Mesenchymal stem cell (in vitro differentiated cells and primary cell): Measurements from ENCODE around the gene HPD.

Experiments used
- DNase-seq: peaks from one replicate; pipeline ENCODE4 v3.0.0-alpha.2; 2013
- H2AFZ ChIP-seq: one replicate; pipeline ENCODE4 v1.6.1; 2013; ENCODE audit warnings: low read depth, mild to moderate bottlenecking, control low read depth, inconsistent platforms, low read length, moderate library complexity
- H2AK5ac ChIP-seq: 2 replicates; pipeline ENCODE4 v1.6.1; 2013; ENCODE audit warnings: low read length, moderate library complexity, mild to moderate bottlenecking, inconsistent platforms; ENCODE audit not compliant: severe bottlenecking
- H2BK120ac ChIP-seq: one replicate; pipeline ENCODE4 v1.6.1; 2013; ENCODE audit warnings: low read depth, mild to moderate bottlenecking, inconsistent platforms, low read length, moderate library complexity
- H2BK12ac ChIP-seq, 2 experiments: one replicate each; pipeline ENCODE4 v1.6.1; 2013; ENCODE audit warnings: inconsistent platforms in 2 of 2, low read length in 2 of 2, mild to moderate bottlenecking in 2 of 2, moderate library complexity in 2 of 2, control low read depth in 1 of 2
- H2BK15ac ChIP-seq: one replicate; pipeline ENCODE4 v1.6.1; 2013; ENCODE audit warnings: mild to moderate bottlenecking, low read depth, inconsistent platforms; ENCODE audit not compliant: poor library complexity, severe bottlenecking
- H2BK5ac ChIP-seq: 2 replicates; pipeline ENCODE4 v1.6.1; 2013; ENCODE audit warnings: low read depth, mild to moderate bottlenecking, low read length, control low read depth, inconsistent platforms; ENCODE audit not compliant: poor library complexity, severe bottlenecking
- H3K14ac ChIP-seq, 2 experiments: one replicate each; pipeline ENCODE4 v1.6.1; 2013; ENCODE audit warnings: inconsistent platforms in 2 of 2, low read length in 2 of 2, control low read depth in 1 of 2, mild to moderate bottlenecking in 1 of 2, moderate library complexity in 1 of 2
- H3K18ac ChIP-seq, 2 experiments: one replicate each; pipeline ENCODE4 v1.6.1; 2013; ENCODE audit warnings: inconsistent platforms in 2 of 2, low read length in 2 of 2, control low read depth in 1 of 2, low read depth in 1 of 2, mild to moderate bottlenecking in 1 of 2
- H3K23ac ChIP-seq, 2 experiments: one replicate each; pipeline ENCODE4 v1.6.1; 2013; ENCODE audit warnings: inconsistent platforms in 2 of 2, low read length in 2 of 2, mild to moderate bottlenecking in 2 of 2, moderate library complexity in 2 of 2, control low read depth in 1 of 2
- H3K27ac ChIP-seq: 2 replicates; pipeline ENCODE4 v1.5.1; 2013; ENCODE audit warnings: mild to moderate bottlenecking, moderate library complexity, low read length, control low read depth, inconsistent platforms; ENCODE audit not compliant: poor library complexity, severe bottlenecking
- H3K27me3 ChIP-seq, 2 experiments: 2 replicates each; pipeline versions ENCODE4 v1.6.1 to v1.7.0; 2013; ENCODE audit warnings: low read length in 2 of 2, mild to moderate bottlenecking in 2 of 2, moderate library complexity in 2 of 2, control low read depth in 1 of 2, inconsistent platforms in 1 of 2; ENCODE audit not compliant: control insufficient read depth in 1 of 2, insufficient read depth in 1 of 2
- H3K36me3 ChIP-seq, 2 experiments: 2 replicates each; pipeline versions ENCODE4 v1.6.1 to v1.7.0; 2013; ENCODE audit warnings: low read length in 2 of 2, control low read depth in 1 of 2, inconsistent platforms in 1 of 2, low read depth in 1 of 2, mild to moderate bottlenecking in 1 of 2; ENCODE audit not compliant: insufficient read depth in 2 of 2, control insufficient read depth in 1 of 2
- H3K4ac ChIP-seq, 2 experiments: one replicate each; pipeline ENCODE4 v1.6.1; 2013; ENCODE audit warnings: inconsistent platforms in 2 of 2, low read length in 2 of 2, mild to moderate bottlenecking in 2 of 2, moderate library complexity in 2 of 2, control low read depth in 1 of 2, low read depth in 1 of 2
- H3K4me1 ChIP-seq: 2 replicates; pipeline ENCODE4 v1.6.1; 2013; ENCODE audit warnings: low read depth, low read length, control low read depth; ENCODE audit not compliant: control insufficient read depth, insufficient read depth
- H3K4me2 ChIP-seq: 2 replicates; pipeline ENCODE4 v1.6.1; 2013; ENCODE audit warnings: low read length, mild to moderate bottlenecking, inconsistent platforms; ENCODE audit not compliant: poor library complexity, severe bottlenecking
- H3K4me3 ChIP-seq, 2 experiments: 2 replicates each; pipeline versions ENCODE4 v1.5.1 to v1.7.0; 2013; ENCODE audit warnings: low read length in 2 of 2, mild to moderate bottlenecking in 2 of 2, control low read depth in 1 of 2, low read depth in 1 of 2; ENCODE audit not compliant: insufficient read depth in 1 of 2
- H3K79me1 ChIP-seq: replicated peaks from 2 replicates; pipeline ENCODE4 v1.6.1; 2013; ENCODE audit warnings: mild to moderate bottlenecking, control low read depth, low read length, inconsistent platforms; ENCODE audit not compliant: poor library complexity, severe bottlenecking
- H3K9ac ChIP-seq: 2 replicates; pipeline ENCODE4 v1.7.0; 2013; ENCODE audit warnings: mild to moderate bottlenecking, low read length, moderate library complexity
- H3K9me3 ChIP-seq: 2 replicates; pipeline ENCODE4 v1.7.0; 2013; ENCODE audit warnings: mild to moderate bottlenecking, low read length; ENCODE audit not compliant: control insufficient read depth
- H4K8ac ChIP-seq: one replicate; pipeline ENCODE4 v1.6.1; 2013; ENCODE audit warnings: inconsistent platforms, mild to moderate bottlenecking, low read length, moderate library complexity
- H4K91ac ChIP-seq: one replicate; pipeline ENCODE4 v1.6.1; 2013; ENCODE audit warnings: mild to moderate bottlenecking, low read length, inconsistent platforms
- WGBS: methylation state at CpG from one replicate; pipeline ENCODE4 v1.1.7; 2013; ENCODE audit warnings: mixed read lengths; 5-methylcytosine and 5-hydroxymethylcytosine counted together

Gene HPD

GRCh38 chr12:121812320-121812871 is 46.3 kb downstream of the HPD start:
- H4K91ac ChIP-seq = peak overlapping the region; percentile 88
- peak overlapping the region in 1 of 2 experiments; percentile 81 for H3K14ac ChIP-seq

GRCh38 chr12:121811434-121812319 is 47.0 kb downstream of the HPD start:
- H3K4ac ChIP-seq = peak overlapping the region in 1 of 2 experiments; percentile 54
- H3K4me3 ChIP-seq = peak overlapping the region; percentile 66 to 89
- H3K36me3 ChIP-seq = peaks cover 66 to 84% of the 10 kb centered on the region in 2 experiments
- peak overlapping the region; percentile 40 for H2AK5ac ChIP-seq
- peaks cover 35% of the 10 kb centered on the region for H3K4me1 ChIP-seq
- no peaks in the 10 kb centered on the region for H3K27me3 ChIP-seq
- H3K23ac ChIP-seq = no peak overlapping the region
- H2BK120ac ChIP-seq = no peak overlapping the region
- peak overlapping the region; percentile 67 to 69 for H3K18ac ChIP-seq
- H3K79me1 ChIP-seq = peaks cover 28% of the 10 kb centered on the region
- H2BK5ac ChIP-seq = no peak overlapping the region
- H3K9me3 ChIP-seq = no peaks in the 10 kb centered on the region
- peak overlapping the region in 1 of 2 experiments; percentile 94 for H3K14ac ChIP-seq
- peak overlapping the region; percentile 86 for H3K4me2 ChIP-seq
- peak overlapping the region; percentile 88 for H3K9ac ChIP-seq
- H4K91ac ChIP-seq = peak overlapping the region; percentile 58
- DNase-seq = peak; percentile 78
- 4% methylated on average over 45 of the region's 46 CpGs for WGBS
- peak overlapping the region; percentile 48 for H3K27ac ChIP-seq
- no peak overlapping the region for H2BK15ac ChIP-seq
- H2AFZ ChIP-seq = peak overlapping the region; percentile 18
- peak overlapping the region in 1 of 2 experiments; percentile 48 for H2BK12ac ChIP-seq
- H4K8ac ChIP-seq = no peak overlapping the region

More at GRCh38 chr12:121812320-121812871, 46.3 kb downstream of the HPD start:
- H3K36me3 ChIP-seq = peaks cover 71 to 86% of the 10 kb centered on the region in 2 experiments
- peaks cover 30% of the 10 kb centered on the region for H3K4me1 ChIP-seq
- no peaks in the 10 kb centered on the region for H3K27me3 ChIP-seq
- WGBS = 12% methylated on average over 16 of the region's 26 CpGs
- H3K4me2 ChIP-seq = peak overlapping the region; percentile 86
- peak overlapping the region; percentile 88 for H3K9ac ChIP-seq
- H2AFZ ChIP-seq = no peak overlapping the region
- H3K79me1 ChIP-seq = peaks cover 30% of the 10 kb centered on the region
- H2BK120ac ChIP-seq = no peak overlapping the region
- H2BK5ac ChIP-seq = no peak overlapping the region
- no peaks in the 10 kb centered on the region for H3K9me3 ChIP-seq
- peak overlapping the region; percentile 48 for H3K27ac ChIP-seq
- H3K18ac ChIP-seq = peak overlapping the region in 1 of 2 experiments; percentile 25
- no peak overlapping the region for H2BK15ac ChIP-seq
- no peak overlapping the region for H2AK5ac ChIP-seq
- H3K23ac ChIP-seq = no peak overlapping the region
- DNase-seq = peak; percentile 83
- peak overlapping the region in 1 of 2 experiments; percentile 40 for H3K4ac ChIP-seq
- H2BK12ac ChIP-seq = no peak overlapping the region
- H3K4me3 ChIP-seq = peak overlapping the region; percentile 66 to 89
- H4K8ac ChIP-seq = no peak overlapping the region

GRCh38 chr12:121810833-121811433 is 47.7 kb downstream of the HPD start:
- Histone ChIP-seq H3K79me1 (peaks cover 23% of the 10 kb centered on the region), H3K9me3 (no peaks in the 10 kb centered on the region), H4K8ac (no peak overlapping the region), H3K4ac (peak overlapping the region in 1 of 2 experiments; percentile 54), H3K9ac (peak overlapping the region; percentile 88), H3K27ac (peak overlapping the region; percentile 41), H4K91ac (peak overlapping the region; percentile 31), H3K23ac (no peak overlapping the region), H2BK15ac (no peak overlapping the region), H3K4me1 (peaks cover 41% of the 10 kb centered on the region), H2BK12ac (peak overlapping the region in 1 of 2 experiments; percentile 48), H2BK5ac (no peak overlapping the region), H3K14ac (no peak overlapping the region), H2AFZ (no peak overlapping the region), H3K36me3 (peaks cover 61 to 83% of the 10 kb centered on the region in 2 experiments), H3K4me2 (peak overlapping the region; percentile 86), H3K4me3 (peak overlapping the region in 1 of 2 experiments; percentile 89), H3K27me3 (no peaks in the 10 kb centered on the region), H3K18ac (peak overlapping the region; percentile 49 to 69), H2AK5ac (no peak overlapping the region), H2BK120ac (no peak overlapping the region)
- DNase-seq = peak; percentile 16
- WGBS = 82% methylated on average over 6 of the region's 6 CpGs
